HepG2 (cell line): ENCODE measurements around the gene MTX1. TPM values are rescaled to one million over a fixed set of nuclear protein-coding genes. Genes with fewer than 3 reads are reported as not detected.

Experiments
- AGO2 ChIP-seq: fragments of 200-400 bp; formaldehyde crosslinking; optimal IDR thresholded peaks from 2 replicates; pipeline ENCODE3; 2017; ENCODE audit warnings: mild to moderate bottlenecking, low read depth, low read length, moderate library complexity
- DNMT3B ChIP-seq: conservative IDR thresholded peaks from 2 replicates; pipeline ENCODE4 v1.6.1; 2016; ENCODE audit warnings: missing biosample characterization, control low read depth
- EZH2 ChIP-seq: conservative IDR thresholded peaks from 2 replicates; pipeline ENCODE4 v1.6.1; 2012; ENCODE audit warnings: mild to moderate bottlenecking, low read depth, low read length, moderate library complexity
- GATAD1 ChIP-seq: IDR thresholded peaks from 2 replicates; pipeline ENCODE4 v1.6.1; 2016; ENCODE audit warnings: missing genetic modification reagents, missing compliant biosample characterization
- GMEB2 ChIP-seq: IDR thresholded peaks from 2 replicates; pipeline ENCODE4 v1.6.1; 2016; ENCODE audit warnings: missing biosample characterization, missing genetic modification reagents, low read depth
- GZF1 ChIP-seq: sonication (generic); formaldehyde crosslinking; IDR thresholded peaks from 2 replicates; pipeline ENCODE4 v1.5.1; 2020; ENCODE audit warnings: mild to moderate bottlenecking, missing genetic modification reagents
- HCFC1 ChIP-seq: fragments of 150-350 bp; IDR thresholded peaks from 2 replicates; pipeline ENCODE4 v1.6.1; 2014; ENCODE audit warnings: low read depth, low read length
- HIC2 ChIP-seq: sonication (generic); formaldehyde crosslinking; IDR thresholded peaks from 2 replicates; pipeline ENCODE4 v1.9.0; 2022; ENCODE audit warnings: low read depth, missing genetic modification reagents
- HNF4A ChIP-seq: sonication (generic); formaldehyde crosslinking; IDR thresholded peaks from 2 replicates; pipeline ENCODE4 v1.4.0; 2020; ENCODE audit warnings: missing genetic modification reagents
- HOXA7 ChIP-seq: sonication (generic); formaldehyde crosslinking; IDR thresholded peaks from 2 replicates; pipeline ENCODE4 v1.8.1; 2022; ENCODE audit warnings: mild to moderate bottlenecking, missing genetic modification reagents, moderate library complexity
- MIER2 ChIP-seq: IDR thresholded peaks from 2 replicates; pipeline ENCODE4 v1.6.1; 2016; ENCODE audit warnings: missing biosample characterization, missing genetic modification reagents
- NFYC ChIP-seq: IDR thresholded peaks from 2 replicates; pipeline ENCODE4 v1.6.1; 2016; ENCODE audit warnings: missing genetic modification reagents, missing compliant biosample characterization
- SMARCE1 ChIP-seq: fragments of 450-650 bp; IDR thresholded peaks from 2 replicates; pipeline ENCODE4 v1.6.1; 2017; ENCODE audit warnings: borderline replicate concordance
- SP140L ChIP-seq: sonication (generic); formaldehyde crosslinking; IDR thresholded peaks from 2 replicates; pipeline ENCODE4 v1.4.0; 2020; ENCODE audit warnings: missing genetic modification reagents, borderline replicate concordance
- THAP8 ChIP-seq: sonication (generic); formaldehyde crosslinking; IDR thresholded peaks from 2 replicates; pipeline ENCODE4 v1.5.1; 2020; ENCODE audit warnings: missing genetic modification reagents, mild to moderate bottlenecking, borderline replicate concordance
- ZBTB7A ChIP-seq: sonication (generic); formaldehyde crosslinking; IDR thresholded peaks from 2 replicates; pipeline ENCODE4 v1.8.0; 2022; ENCODE audit warnings: mild to moderate bottlenecking, missing genetic modification reagents
- ZEB1 ChIP-seq: IDR thresholded peaks from 2 replicates; pipeline ENCODE4 v1.6.1; 2012; ENCODE audit warnings: mild to moderate bottlenecking, low read depth, inconsistent platforms; ENCODE audit not compliant: insufficient replicate concordance
- ZNF234 ChIP-seq: sonication (generic); formaldehyde crosslinking; conservative IDR thresholded peaks from 2 replicates; pipeline ENCODE4 v1.5.1; 2020; ENCODE audit warnings: mild to moderate bottlenecking, missing genetic modification reagents
- ZNF264 ChIP-seq: sonication (generic); formaldehyde crosslinking; IDR thresholded peaks from 2 replicates; pipeline ENCODE4 v1.4.0; 2020; ENCODE audit warnings: missing genetic modification reagents
- ZNF280D ChIP-seq: sonication (generic); formaldehyde crosslinking; IDR thresholded peaks from 2 replicates; pipeline ENCODE4 v1.5.1; 2020; ENCODE audit warnings: mild to moderate bottlenecking, missing genetic modification reagents
- ZNF331 ChIP-seq: sonication (generic); formaldehyde crosslinking; IDR thresholded peaks from 2 replicates; pipeline ENCODE4 v1.4.0; 2020; ENCODE audit warnings: missing genetic modification reagents
- ZNF7 ChIP-seq: IDR thresholded peaks from 2 replicates; pipeline ENCODE4 v1.6.1; 2016; ENCODE audit warnings: missing biosample characterization, missing genetic modification reagents
- ZNF782 ChIP-seq: sonication (generic); formaldehyde crosslinking; IDR thresholded peaks from 2 replicates; pipeline ENCODE4 v1.4.0; 2020; ENCODE audit warnings: missing genetic modification reagents, mild to moderate bottlenecking, borderline replicate concordance
- polyA plus RNA-seq, 8 experiments: library from polyadenylated mRNA; depleted of rRNA in 3 of 8; stranded (reverse) in 7 of 8; unstranded in 1 of 8; fragments of >200 nt; fragmentation: Illumina TruSeq in 4 of 8; extraction: Trizol in 4 of 8; gene quantifications; 2 replicates each; pipeline versions ENCODE4 v1.2.1 to v1.2.3, GENCODE V29; 2011 to 2016; ENCODE audit warnings: low read depth in 4 of 8, missing spikeins in 1 of 8, mixed read lengths in 1 of 8; ENCODE audit not compliant: insufficient read depth in 1 of 8
- total RNA-seq, 5 experiments: library from RNA; depleted of rRNA; stranded (reverse); fragments of >200 nt; fragmentation: Illumina TruSeq; extraction: Trizol; gene quantifications; 2 replicates each; pipeline ENCODE4 v1.2.3, GENCODE V29; 2016; ENCODE audit warnings: low read depth in 1 of 5

MTX1 gene
- total and polyA plus RNA-seq, 2 of the 13 experiments (the other 11 are each of a cell fraction or from before 2014, with no cell fraction given): 64.5 to 72.6 TPM

GRCh38 chr1:155167166-155168104 lies 41.1 kb upstream of the MTX1 start (continued):
- TF ChIP-seq ZNF331 (CRISPR knock-in tag) (peak; percentile 64; the same call in 1 of the 2 replicates), GMEB2 (CRISPR knock-in tag) (no peak), HCFC1 (no peak), HOXA7 (CRISPR knock-in tag) (no peak), ZNF782 (CRISPR knock-in tag) (0 out of 2 replicates have a peak, but pooled peaks have one; percentile 27), ZBTB7A (no peak; the same call in 1 of the 2 replicates), NFYC (CRISPR knock-in tag) (no peak), GZF1 (no peak), EZH2 (no peak), SMARCE1 (no peak), ZNF234 (CRISPR knock-in tag) (no peak), SP140L (CRISPR knock-in tag) (0 out of 2 replicates have a peak, but pooled peaks have one; percentile 65), ZNF264 (CRISPR knock-in tag) (no peak), ZNF280D (no peak), HNF4A (no peak), MIER2 (CRISPR knock-in tag) (no peak), AGO2 (no peak), GATAD1 (CRISPR knock-in tag) (peak; percentile 55; the same call in 1 of the 2 replicates), ZNF7 (no peak), DNMT3B (CRISPR knock-in tag) (no peak), ZEB1 (peak; percentile 69), HIC2 (peak; percentile 85), THAP8 (CRISPR knock-in tag) (no peak)
